Panc1 (cell line): Measurements from ENCODE around the gene TPPP. TPM values are rescaled to one million over a fixed set of nuclear protein-coding genes. Genes with fewer than 3 reads are reported as not detected.

Source experiments
- ATAC-seq: fragments of 200-7000 bp; cut with Tn5 transposase; 2 replicates; pipeline ENCODE4 v1.9.1; 2020; ENCODE audit warnings: mild to moderate bottlenecking, moderate library complexity
- BruUV-seq: library from RNA; stranded (reverse); fragments of 400-500 nt; replicated peaks from 2 replicates; lab custom pipeline; 2021; lab: Mats Ljungman, UMichigan
- CTCF ChIA-PET: fragments of 300-600 bp; sonication (Branson Sonifier 250); formaldehyde crosslinking; loops from one replicate; lab custom pipeline; 2022; ENCODE audit warnings: antibody characterized with exemption; lab: Charles Lee
- POLR2A ChIA-PET: fragments of 300-600 bp; sonication (Branson Sonifier 250); formaldehyde crosslinking; loops from one replicate; lab custom pipeline; 2022; ENCODE audit warnings: antibody characterized with exemption; lab: Charles Lee
- DNase-seq: peaks from one replicate; pipeline ENCODE4 v3.0.0-alpha.2; 2010; ENCODE audit warnings: low read depth, low spot score
- H3K27ac ChIP-seq: 2 replicates; pipeline ENCODE4 v1.5.1; 2011; ENCODE audit warnings: mild to moderate bottlenecking, low read length, inconsistent platforms
- H3K27me3 ChIP-seq: fragments of 200-500 bp; sonication (Bioruptor generic); 2 replicates; pipeline ENCODE4 v1.6.0; 2014; ENCODE audit warnings: low read length, inconsistent platforms; ENCODE audit not compliant: control insufficient read depth, insufficient read depth
- H3K36me3 ChIP-seq: fragments of 200-500 bp; sonication (Bioruptor generic); 2 replicates; pipeline ENCODE4 v1.5.1; 2014; ENCODE audit warnings: inconsistent platforms, mild to moderate bottlenecking, low read length, moderate library complexity; ENCODE audit not compliant: control insufficient read depth, insufficient read depth
- H3K4me1 ChIP-seq: 2 replicates; pipeline ENCODE4 v1.5.1; 2011; ENCODE audit warnings: inconsistent platforms, mild to moderate bottlenecking, low read length, moderate library complexity; ENCODE audit not compliant: control insufficient read depth, insufficient read depth
- H3K4me3 ChIP-seq, 2 experiments: 2 replicates each; pipeline ENCODE4 v1.5.1; 2011 to 2012; ENCODE audit warnings: low read depth in 2 of 2, low read length in 2 of 2, mild to moderate bottlenecking in 2 of 2, inconsistent platforms in 1 of 2, moderate library complexity in 1 of 2
- H3K9me3 ChIP-seq: fragments of 200-500 bp; sonication (Bioruptor generic); 2 replicates; pipeline ENCODE4 v1.5.1; 2014; ENCODE audit warnings: low read depth, mild to moderate bottlenecking, inconsistent platforms, low read length, moderate library complexity; ENCODE audit not compliant: control insufficient read depth, insufficient read depth
- CTCF ChIP-seq: fragments of 450-650 bp; IDR thresholded peaks from 2 replicates; pipeline ENCODE4 v1.5.1; 2017; ENCODE audit warnings: mild to moderate bottlenecking
- POLR2AphosphoS5 ChIP-seq: IDR thresholded peaks from 2 replicates; pipeline ENCODE4 v1.6.1; 2012; ENCODE audit warnings: mild to moderate bottlenecking, low read depth, low read length, moderate library complexity
- REST ChIP-seq, 2 experiments: IDR thresholded peaks; 2 replicates each; pipeline ENCODE4 v1.6.1; 2011 to 2012; ENCODE audit warnings: low read depth in 2 of 2, control low read depth in 1 of 2, low read length in 1 of 2, mild to moderate bottlenecking in 1 of 2, moderate library complexity in 1 of 2; ENCODE audit not compliant: insufficient read depth in 1 of 2
- SIN3A ChIP-seq: IDR thresholded peaks from 2 replicates; pipeline ENCODE4 v1.6.1; 2012; ENCODE audit warnings: low read depth, mild to moderate bottlenecking, low read length, moderate library complexity, borderline replicate concordance; ENCODE audit not compliant: insufficient read depth
- TCF7L2 ChIP-seq: IDR thresholded peaks from 2 replicates; pipeline ENCODE4 v1.6.1; 2011; ENCODE audit warnings: mild to moderate bottlenecking, low read depth, low read length, inconsistent platforms
- in situ Hi-C: cut with HindIII; loops from 2 replicates; pipeline ENCODE4 v1.10.0; 2016; ENCODE audit warnings: low sequenced_read_pairs, low pct_unique_long_range_greater_than_20kb
- intact Hi-C: fragments of 100-400 bp; cut with micrococcal nuclease; formaldehyde crosslinking; loops from one replicate; pipeline ENCODE4 v1.10.0; 2022; ENCODE audit not compliant: unreplicated experiment
- total RNA-seq: library from RNA; stranded (reverse); gene quantifications from one replicate; pipeline ENCODE4 v1.2.1, GENCODE V29; 2021; ENCODE audit not compliant: unreplicated experiment

The TPPP gene
- total RNA-seq, 1 experiment from 2014 or later = 0.98 TPM

- TF ChIP-seq POLR2AphosphoS5 = no peak
- no peak for TF ChIP-seq REST (IDR thresholded peaks at IDR 0.05; ENCODE audit: insufficient read depth in 1 of 2, low read depth in 2 of 2, low read length in 1 of 2)
- no peak for TF ChIP-seq SIN3A
- in situ Hi-C loops = no loop called here
- intact Hi-C loops = no loop called here
- ATAC-seq (peak; percentile 75), DNase-seq (no peak)
- ChIA-PET CTCF (no interaction called here), POLR2A (no interaction called here)
- H3K27me3 ChIP-seq = no peaks in the 10 kb centered on the region
- H3K27ac ChIP-seq = peak overlapping the region; percentile 80
- no TSS peak for BruUV-seq
- peaks cover 6% of the 10 kb centered on the region; the same call in 1 of the 2 replicates for H3K36me3 ChIP-seq
- H3K9me3 ChIP-seq = no peaks in the 10 kb centered on the region
- H3K4me1 ChIP-seq = peaks cover 15% of the 10 kb centered on the region
- peak overlapping the region in 1 of 2 experiments; percentile 6; a peak in 1 of 4 replicates for H3K4me3 ChIP-seq
These were observed 35.0 kb downstream of the TPPP start for GRCh38 chr5:658103-658502.

- intact Hi-C loops = no loop called here
- H3K4me3 ChIP-seq = peak overlapping the region in 1 of 2 experiments; percentile 6; a peak in 1 of 4 replicates
- H3K4me1 ChIP-seq = peaks cover 15% of the 10 kb centered on the region
- BruUV-seq = no TSS peak
- DNase-seq (peak; percentile 97), ATAC-seq (peak; percentile 99)
- peaks cover 6% of the 10 kb centered on the region; the same call in 1 of the 2 replicates for H3K36me3 ChIP-seq
- POLR2A ChIA-PET = no interaction called here
- no peaks in the 10 kb centered on the region for H3K9me3 ChIP-seq
- CTCF ChIA-PET = no interaction called here
- in situ Hi-C loops = no loop called here
- no peak for TF ChIP-seq POLR2AphosphoS5
- no peak for TF ChIP-seq CTCF
- TF ChIP-seq TCF7L2 = no peak
- TF ChIP-seq SIN3A = no peak
- no peak for TF ChIP-seq REST (IDR thresholded peaks at IDR 0.05; ENCODE audit: insufficient read depth in 1 of 2, low read depth in 2 of 2, low read length in 1 of 2)
- H3K27ac ChIP-seq = peak overlapping the region; percentile 80
- no peaks in the 10 kb centered on the region for H3K27me3 ChIP-seq
These were observed 35.6 kb downstream of the TPPP start for GRCh38 chr5:657570-657969.
